HG02759 (cell line): Measurements from ENCODE around the gene HOXD4.

ENCODE experiments used
- ATAC-seq: cut with Tn5 transposase; IDR thresholded peaks from one replicate; pipeline ENCODE4 v1.9.1; 2021; ENCODE audit warnings: mild to moderate bottlenecking, moderate library complexity; ENCODE audit not compliant: unreplicated experiment

HOXD4 gene

DNA sequence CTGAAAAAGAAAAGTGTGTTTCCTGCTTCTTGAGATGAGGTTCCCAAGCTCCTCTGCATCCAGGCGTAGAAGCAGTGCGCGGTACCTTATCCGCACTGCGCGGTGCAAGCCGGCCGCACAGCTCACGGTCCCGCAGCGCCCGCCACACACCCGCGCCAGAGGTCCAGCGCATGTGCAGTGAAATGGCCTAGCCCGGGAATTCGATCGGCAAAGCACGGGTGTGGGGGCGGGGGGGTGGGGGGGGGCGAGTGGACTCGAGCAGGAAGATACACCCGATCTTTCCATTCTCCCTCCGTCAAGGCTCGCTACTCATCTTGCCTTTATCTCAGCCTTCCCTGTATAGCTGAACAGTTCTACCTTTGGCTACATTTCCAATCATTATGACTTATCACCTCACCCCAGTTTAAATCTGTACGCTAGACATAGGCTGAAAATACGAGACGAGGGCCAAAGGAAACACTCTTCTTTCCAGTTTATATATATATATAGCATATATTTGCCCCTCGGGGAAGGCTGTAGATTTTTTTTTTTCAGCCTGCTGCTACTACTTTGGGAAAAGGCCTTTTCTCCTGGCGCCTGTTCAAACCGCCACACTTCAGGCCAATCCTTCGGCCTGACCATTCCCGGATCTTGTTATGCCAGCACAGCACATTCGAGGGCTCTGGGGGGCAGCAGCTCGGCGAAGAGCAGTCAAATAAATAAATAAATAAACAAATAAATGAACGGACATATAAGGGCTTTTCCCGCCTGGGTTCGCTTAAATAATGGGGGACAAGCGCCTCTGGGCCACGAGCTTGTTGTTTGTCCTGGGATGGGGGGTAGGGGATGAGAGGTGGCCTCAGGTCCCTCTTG lies 11.5 kb upstream of the HOXD4 start:
- ATAC-seq, result no peak

DNA sequence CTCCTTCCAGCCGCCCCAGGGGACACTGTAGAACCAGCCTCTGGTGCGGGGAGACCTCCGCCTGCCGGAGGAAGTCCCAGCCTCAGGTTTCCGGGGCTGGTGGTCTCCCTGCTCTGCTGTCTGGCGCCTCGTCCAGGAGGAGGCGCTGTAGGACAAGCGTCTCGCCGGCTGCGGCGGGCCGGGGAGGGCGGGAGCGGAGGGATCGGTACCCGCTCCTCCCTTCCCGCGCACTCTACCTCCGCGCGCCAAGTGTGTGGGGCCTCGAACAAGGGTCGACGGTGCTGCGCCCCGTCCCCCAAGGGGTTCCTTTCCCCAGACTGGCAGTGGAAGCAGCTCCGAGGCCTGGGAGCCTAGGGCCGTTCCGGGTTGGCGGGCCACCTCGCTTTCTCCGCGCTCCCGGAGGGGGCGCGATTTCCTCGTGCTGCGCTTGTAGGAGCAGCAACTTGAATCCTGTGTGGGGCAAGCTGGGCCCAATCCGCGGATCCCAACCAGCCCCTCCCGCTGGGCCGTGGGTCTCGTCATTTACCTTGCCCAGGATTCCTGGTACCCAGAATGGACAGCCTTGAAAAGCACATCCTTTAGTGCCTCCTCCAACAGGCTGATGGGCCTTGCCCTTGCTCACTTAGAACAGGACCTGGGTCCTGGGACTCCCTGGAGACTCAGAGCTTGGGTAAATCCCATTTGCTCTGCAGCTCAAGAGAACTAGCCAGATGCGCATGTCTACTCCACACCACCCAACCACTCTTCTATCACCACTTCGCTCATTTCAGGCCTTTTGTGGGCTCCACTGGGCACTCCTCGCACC lies 10.6 kb upstream of the HOXD4 start:
- ATAC-seq, result peak; percentile 97

DNA sequence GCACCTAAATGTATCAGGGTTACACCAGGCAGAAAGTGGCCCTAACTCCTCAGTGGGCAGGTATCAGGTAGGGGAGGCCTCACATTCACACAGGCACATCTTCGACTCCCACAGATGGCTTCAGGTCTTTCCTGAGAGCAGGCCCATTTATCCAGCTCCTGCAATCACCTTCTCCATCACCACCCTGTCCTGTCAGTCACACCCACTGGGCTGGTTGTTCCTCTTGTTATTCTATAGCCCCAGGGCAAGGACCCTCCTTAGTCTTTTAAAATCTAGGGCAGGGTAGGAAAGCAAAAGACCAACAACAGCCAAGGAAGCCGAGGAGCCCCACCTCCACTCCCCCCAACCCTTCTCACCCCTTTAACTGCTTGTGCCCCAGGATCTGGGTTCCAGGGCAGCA lies 9.1 kb upstream of the HOXD4 start:
- ATAC-seq, result no peak

DNA sequence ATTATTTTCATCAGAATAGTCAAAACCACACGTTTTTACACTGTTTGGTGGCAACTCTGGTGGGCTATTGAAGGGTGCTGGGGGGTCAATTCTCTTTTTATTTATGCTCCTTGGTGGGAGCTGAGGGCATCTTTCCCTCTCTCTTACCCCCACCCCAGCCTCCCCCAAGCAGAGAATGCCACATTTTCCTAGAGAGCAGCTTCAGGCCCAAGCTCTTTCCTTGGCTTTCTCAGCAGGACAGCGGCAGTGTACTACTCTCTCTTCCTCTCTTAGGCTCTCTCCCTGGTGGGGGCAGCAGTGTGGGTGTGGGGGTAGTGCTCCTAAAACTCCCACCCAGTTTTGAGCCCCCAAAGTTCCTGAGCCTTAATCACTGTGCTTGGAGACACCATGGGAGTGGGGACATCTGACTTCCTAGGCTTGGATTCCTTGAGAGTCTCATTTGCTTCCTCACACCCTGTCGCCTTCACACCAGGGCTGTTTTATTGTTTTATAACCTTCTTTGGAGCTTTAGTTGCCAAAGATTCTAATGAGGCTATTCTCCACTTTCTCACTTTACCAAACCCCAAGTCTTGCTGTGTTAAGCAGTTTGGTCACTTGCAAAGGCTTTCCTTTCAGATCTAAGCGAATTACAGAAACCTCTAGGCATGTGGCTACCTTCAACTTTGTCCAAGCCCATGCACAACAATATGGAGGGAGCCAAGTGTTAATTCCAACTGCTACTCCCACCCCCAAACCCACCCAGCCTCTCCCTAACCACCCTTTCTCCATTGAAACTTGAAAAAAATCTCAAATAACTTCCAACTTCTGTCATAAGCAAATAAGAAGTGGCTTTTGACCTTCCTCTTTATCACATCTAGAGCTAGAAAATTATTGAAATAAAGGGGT lies 6.0 kb upstream of the HOXD4 start:
- no peak for ATAC-seq

DNA sequence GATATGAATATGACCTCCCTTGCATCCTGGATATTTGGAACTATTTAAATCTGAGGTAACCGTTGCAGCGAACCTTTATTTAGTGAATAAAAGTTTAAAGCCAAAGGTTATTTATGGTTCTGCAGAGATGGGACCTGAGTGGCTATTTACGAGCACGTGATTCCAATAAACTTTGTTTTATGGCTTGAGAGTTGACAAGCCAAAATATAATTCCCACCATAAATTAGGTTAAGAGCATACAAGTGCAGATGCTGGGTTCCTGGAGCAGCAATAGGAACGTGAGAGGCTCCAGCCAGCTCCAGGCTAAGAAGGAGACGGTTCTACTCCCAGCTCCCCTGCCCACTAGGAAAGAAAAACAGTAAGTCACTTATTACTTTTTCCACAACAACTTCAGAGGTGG lies 5.2 kb upstream of the HOXD4 start:
- ATAC-seq, result no peak

DNA sequence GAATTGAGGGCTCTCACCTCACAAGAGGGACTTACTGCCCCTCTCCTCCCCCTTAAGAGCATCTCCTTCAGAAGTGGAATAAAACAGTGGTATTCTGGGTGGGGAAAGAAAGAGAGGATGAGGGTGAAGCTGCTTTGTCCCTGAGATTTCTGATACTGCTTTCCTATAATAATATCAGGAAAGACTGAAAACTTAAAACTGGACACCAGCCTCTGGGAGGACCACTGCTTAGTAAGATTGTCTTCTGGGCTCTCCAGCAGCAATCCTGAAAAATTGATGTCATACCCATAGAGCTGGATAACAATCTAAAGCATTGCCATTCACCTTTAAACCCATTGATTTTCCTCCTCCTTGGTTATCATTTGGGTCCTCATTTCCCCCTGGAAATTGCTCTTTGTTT lies 4.7 kb upstream of the HOXD4 start:
- no peak for ATAC-seq

DNA sequence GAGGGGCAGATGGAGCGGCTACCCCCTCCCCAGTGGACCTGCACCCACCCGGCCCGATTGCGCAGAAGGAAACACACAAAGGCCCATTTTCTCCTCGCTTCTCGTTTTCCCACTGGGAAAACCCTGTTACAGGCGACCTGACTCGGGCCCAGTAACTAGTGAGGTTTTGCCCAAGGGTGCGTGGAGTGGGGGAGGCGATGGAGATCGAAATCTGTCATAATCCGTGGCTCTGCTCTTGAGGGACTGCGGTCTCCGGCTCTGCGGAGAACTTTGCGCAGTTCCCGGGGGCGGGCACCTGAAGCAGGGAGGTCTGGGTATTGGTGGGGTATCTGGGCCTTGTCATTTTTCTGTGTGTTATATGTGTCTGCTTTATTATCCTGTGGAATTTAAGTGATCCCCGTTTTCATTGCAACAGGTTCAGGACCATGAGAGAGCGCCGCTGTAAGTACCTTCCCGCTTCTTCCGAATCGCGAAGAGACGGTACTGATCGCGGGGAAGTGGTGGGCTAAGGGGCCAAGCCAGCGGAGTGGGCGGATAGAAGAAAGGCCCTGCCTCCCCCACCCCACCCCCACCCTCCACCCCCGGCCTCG lies 4.0 kb upstream of the HOXD4 start:
- ATAC-seq, result no peak

DNA sequence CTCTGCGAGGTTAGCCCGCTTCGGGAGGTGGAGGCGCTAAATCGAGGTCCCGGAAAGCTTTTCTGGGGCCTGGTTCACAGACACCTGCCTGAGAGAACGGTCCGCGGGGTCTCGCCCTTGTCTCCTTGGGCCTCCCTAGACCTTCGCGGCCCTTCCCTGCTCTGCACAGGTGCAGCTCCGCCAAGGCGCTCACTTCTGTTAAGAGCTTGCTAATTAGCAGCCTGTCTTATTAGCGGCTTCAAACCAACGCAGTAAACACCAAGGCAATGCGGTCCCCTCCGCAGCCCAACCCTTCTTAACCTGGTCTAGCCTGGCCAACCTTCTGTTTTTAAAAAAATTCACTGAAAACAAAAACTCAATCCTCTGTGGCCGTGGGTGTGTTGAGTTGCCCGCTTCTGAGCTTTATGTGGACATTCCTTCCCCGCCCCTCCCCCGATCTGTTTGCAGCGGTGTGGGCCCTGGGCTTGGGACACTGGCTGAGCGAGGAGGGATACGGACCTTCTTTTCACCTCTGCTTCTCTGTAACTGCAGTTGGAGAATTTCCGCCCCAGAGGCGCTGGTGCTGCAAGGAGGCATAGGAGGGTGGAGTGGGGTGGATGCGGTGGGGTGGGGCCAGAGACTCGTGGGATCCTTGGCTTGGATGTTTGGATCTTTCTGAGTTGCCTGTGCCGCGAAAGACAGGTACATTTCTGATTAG lies 3.4 kb upstream of the HOXD4 start:
- no peak for ATAC-seq

DNA sequence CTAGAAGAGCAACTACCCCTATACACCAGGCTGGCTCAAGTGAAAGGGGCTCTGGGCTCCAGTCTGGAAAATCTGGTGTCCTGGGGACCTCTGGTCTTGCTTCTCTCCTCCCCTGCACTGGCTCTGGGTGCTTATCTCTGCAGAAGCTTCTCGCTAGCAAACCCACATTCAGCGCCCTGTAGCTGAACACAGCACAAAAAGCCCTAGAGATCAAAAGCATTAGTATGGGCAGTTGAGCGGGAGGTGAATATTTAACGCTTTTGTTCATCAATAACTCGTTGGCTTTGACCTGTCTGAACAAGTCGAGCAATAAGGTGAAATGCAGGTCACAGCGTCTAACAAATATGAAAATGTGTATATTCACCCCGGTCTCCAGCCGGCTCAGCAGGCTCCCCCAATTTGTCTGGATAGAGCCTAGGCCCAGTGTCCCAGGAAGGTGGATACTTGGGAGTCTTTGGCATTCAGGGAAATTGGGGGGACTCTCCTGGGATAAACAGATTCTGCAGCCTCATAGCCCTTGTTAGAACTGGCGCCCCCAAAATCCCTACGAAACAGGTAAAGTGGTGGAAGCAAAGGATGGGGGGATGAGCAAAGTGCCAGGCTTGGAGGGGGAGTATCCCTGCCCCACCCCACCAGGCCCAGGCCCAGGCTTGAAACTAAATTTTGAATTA lies 2.5 kb upstream of the HOXD4 start:
- no peak for ATAC-seq

DNA sequence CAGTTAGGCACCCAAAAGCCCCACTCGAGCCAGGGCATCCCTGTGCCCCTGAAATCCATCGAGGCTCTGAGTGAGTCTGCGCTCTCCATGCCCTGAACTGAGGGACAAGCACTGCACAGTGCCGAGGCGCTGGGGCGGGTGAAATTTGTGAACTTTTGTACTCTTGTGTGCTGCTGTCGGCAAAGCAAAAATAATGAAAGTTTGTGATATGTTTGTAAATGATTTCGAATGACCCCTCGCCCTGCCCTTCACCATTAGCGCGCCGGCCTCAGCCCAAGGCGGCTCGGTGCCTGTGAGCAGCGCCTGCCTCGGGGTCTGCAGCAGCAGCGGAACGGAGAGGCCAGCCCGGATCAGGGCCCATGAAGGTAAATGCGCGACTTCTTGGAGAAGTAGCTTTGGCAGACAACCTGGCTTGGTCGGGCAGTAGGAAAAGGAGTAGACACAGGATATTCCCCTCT lies 1.8 kb upstream of the HOXD4 start:
- no peak for ATAC-seq

DNA sequence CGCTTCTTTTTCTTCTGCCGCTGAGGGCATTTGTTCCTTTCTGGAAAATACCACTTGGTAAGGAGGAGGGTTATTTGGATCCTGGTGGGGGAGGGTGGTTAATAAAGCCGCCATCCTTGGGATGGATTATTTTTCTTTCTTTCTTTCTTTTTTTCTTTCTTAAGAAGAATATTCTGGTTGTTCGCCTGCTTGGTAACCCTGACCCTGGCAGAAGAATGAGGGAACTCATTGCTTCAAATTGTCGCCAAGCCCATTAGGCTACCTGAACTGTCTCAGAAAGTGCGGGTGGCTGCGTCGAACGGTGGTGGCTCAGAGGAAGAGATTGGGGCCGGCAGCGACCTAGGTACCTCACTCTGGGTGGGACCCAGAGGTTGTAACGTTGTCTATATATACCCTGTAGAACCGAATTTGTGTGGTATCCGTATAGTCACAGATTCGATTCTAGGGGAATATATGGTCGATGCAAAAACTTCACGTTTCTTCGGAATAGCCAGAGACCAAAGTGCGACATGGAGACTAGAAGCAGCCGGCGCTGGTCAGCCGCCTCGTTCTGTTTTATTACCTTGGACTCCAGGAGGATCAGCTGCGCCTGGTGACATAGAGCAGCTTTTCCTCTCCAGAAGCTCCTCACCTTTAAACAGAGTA lies 1.3 kb upstream of the HOXD4 start:
- ATAC-seq, result no peak

DNA sequence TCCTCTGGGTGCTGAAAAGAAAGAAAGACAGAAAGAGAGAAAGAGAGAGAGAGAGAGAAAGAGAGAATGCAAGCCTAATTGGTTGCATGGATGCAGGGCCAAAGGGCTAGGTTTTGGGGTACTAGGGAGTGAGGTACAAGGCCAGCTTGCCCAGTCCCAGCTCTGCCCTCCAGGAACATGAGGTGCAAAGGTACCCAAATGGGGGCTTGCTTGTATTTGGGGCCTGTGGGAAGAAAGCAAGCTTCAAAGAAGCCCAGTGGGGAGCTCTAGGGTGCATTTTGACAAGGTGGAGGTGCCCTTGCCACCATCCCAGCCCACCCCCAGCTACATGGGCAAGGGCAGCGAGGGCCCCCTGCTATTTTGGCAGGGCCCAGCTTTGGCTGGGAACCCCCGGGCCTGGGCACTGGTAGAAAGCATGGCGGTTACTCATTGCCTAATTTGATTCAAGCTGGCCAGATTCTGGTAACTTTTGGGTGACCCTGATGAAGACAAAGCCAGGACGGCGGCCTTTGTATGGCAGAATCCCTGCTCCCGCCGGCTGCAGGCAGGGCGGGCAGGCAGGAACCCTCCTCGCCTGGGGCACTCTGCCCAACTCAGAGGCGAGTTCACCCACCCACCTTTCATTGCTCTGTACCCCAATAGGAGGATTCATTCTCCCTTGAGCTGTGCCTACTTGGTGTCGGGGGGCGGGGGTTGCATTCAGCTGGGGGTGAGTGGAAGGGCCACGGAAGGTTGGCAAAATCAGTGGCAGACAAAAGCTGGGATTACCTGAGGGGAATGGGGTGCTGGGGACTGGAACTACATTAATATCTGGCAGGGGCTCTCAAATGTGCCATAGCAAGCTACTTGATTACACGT lies 537 bp upstream of the HOXD4 start:
- no peak for ATAC-seq

DNA sequence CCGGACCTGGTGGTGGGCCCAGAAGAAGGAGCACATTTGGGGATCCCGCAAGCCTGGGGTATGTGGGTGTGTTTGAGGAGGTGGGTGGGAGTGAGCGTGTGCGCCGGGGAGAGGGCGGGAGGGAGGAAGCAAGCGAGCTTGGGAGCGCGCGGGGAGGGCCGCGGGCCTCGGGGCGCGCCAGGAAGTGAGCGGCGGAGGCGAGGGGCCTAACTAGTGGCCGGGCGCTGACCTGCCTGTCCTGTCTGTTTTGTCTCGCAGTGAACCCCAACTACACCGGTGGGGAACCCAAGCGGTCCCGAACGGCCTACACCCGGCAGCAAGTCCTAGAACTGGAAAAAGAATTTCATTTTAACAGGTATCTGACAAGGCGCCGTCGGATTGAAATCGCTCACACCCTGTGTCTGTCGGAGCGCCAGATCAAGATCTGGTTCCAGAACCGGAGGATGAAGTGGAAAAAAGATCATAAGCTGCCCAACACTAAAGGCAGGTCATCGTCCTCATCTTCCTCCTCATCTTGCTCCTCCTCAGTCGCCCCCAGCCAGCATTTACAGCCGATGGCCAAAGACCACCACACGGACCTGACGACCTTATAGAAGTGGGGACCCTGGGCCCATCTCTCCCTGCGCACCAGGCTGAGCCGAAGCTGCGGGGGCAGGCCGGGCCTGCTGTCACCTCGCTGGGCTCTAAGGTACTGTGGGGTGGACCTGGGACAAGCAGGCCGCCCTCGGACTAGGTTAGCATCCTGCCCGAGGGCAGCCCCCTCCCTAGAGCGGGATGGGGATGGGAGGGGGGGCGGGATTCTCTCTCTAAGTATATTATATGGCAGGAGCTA lies 1.2 kb downstream of the HOXD4 start:
- ATAC-seq, result no peak

DNA sequence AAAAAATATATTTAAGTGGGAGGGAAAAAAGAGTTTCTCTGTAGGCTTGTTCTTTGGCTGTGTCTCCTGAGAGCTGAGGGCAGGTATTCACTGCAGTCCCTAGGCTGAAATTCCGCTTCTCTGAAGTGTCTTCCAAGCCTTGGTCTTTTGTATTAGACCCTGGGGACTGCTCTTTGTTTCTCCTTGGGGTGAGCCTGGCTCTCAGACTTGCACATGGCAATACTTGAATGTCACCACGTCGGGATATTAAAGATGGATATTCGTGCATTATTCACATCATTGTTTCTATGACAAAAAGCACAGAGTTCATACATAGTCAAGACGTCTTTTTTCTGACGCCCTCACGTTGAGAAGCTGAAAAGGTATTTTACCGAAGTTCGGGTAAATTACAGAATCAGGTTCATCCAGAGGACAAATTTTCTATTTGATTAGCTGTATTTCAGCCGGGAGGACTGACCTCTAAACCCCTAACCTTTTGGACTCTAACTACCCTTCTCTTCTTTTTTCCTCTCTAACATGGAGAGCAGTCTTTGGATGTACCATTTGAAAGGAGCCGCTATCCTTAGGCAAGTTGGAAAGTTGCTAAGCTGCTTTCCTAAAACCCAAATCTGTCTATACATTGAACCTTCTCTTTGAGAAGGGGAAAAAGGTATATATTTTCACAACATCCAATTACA lies 3.4 kb downstream of the HOXD4 start:
- ATAC-seq, result no peak

DNA sequence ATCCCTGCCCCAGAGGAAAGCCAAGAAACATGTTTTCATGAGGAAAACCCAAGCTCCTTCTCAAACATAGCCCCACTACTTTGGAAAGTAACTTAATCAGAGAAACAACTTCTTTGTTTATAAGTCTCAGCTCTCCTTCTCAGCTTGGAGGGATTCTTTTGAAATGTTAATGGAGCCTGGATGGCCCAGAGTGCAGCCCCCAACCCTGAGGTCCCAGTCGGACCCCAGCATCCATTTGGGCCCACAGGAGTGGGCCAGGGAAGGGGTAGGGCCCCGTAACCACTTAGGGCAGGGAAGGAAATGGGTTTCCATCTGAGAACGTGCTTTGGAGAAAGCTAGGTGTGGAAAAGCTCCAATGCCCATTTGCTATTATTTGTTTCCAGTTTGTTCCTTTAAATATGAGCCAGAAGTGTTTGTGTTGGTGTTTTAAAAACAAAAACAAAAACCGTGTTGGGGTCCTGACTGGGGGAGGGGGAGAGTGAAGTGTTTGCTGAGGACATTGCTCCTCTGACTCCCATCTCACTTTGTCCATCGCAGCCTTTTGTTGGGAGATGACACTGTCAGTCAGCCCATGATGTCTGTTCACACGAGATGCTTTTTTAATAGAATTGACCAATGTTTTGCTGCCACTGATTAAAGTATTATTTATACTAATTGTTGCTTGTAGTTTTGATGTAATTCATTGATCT lies 4.2 kb downstream of the HOXD4 start:
- no peak for ATAC-seq

DNA sequence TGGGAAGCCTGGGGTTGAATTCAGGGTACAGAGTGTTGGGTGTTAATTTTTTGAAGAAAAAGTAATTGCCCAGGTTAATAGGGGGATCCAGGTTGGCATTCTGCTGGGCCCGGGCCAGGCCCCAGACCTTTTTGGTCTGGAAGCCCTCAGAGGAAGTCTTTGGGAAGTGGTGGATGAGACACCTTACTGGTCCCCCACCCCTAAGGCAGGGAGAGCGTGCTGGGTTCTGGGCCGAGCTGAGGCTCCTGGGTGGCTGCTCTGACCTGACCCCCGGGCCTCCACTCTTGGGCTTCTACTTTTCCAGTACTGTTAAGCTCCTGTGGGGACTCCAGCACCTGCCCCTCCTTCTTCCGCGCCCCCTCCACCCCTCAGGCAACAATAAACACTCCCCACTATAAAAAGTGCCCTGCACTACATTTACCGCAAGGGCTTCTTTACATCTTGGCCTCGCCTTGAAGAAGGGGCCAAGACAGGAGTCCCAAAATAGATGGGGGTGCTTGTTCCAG lies 5.0 kb downstream of the HOXD4 start:
- ATAC-seq, result no peak
